GM12873 (cell line): ENCODE results near the gene AQP6.

ENCODE experiments used
- TF ChIP-seq, protein P1 (sequence below): IDR thresholded peaks from 2 replicates; pipeline ENCODE4 v1.5.1; 2012; ENCODE audit warnings: low read depth, mild to moderate bottlenecking, moderate library complexity, low read length, control low read depth; ENCODE audit not compliant: insufficient read depth; ENCODE audit errors: missing control alignments

The AQP6 gene

DNA sequence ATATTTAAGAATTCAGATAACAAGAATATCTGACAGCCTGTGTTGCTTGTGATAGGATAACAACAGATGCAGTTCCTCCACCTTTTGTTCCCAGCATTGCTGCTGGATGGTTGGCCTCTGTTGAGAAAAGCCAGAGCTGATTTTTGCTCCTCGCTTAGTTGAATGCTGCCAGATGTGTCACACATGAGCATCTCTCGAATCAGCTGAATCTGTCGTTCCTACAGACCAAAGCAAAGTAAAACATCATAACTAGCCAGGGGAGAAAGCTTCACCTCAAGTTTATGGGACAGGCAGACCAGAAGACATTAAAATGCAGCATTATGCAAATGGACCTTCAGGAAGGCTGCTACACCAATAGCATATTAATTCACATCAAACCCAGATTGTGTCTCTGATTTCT, 32.4 kb downstream of the AQP6 start:
- TF ChIP-seq, protein P1, sequence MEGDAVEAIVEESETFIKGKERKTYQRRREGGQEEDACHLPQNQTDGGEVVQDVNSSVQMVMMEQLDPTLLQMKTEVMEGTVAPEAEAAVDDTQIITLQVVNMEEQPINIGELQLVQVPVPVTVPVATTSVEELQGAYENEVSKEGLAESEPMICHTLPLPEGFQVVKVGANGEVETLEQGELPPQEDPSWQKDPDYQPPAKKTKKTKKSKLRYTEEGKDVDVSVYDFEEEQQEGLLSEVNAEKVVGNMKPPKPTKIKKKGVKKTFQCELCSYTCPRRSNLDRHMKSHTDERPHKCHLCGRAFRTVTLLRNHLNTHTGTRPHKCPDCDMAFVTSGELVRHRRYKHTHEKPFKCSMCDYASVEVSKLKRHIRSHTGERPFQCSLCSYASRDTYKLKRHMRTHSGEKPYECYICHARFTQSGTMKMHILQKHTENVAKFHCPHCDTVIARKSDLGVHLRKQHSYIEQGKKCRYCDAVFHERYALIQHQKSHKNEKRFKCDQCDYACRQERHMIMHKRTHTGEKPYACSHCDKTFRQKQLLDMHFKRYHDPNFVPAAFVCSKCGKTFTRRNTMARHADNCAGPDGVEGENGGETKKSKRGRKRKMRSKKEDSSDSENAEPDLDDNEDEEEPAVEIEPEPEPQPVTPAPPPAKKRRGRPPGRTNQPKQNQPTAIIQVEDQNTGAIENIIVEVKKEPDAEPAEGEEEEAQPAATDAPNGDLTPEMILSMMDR: no peak

- TF ChIP-seq, protein P1: no peak
These were observed 33.5 kb downstream of the AQP6 start for GRCh38 chr12:50006280-50006679.

DNA sequence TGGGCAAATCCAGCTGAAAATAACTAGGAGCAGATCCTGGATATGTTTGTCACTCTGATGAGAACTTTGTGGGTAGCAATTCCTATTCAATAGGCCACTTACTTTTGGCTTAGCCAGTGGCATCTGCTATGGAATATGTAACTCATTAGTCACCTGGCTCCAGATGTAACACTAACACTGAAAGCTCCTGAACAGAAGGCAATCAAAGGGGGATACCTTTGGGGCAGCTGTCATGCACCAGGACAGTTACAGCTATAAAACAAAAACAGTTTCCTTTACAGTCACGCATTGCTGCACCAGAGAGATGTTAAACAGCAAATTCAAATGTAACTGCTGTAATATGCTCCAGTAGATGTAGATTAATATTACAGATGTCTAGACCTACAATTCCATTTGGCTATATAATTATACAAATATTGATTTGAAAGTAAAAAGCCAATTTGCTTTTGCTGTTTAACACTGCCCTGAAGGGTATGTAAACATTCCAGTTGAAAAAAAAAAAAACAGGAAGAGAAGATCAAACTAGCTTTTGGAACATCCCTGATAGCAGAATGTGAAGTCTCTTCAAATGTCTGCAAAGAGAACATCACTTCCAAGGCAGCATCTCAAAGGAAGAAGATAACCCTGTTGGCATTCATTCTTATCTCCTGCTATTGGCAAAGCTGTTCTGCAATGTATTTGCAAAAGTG, 34.2 kb downstream of the AQP6 start:
- TF ChIP-seq, protein P1: no peak

DNA sequence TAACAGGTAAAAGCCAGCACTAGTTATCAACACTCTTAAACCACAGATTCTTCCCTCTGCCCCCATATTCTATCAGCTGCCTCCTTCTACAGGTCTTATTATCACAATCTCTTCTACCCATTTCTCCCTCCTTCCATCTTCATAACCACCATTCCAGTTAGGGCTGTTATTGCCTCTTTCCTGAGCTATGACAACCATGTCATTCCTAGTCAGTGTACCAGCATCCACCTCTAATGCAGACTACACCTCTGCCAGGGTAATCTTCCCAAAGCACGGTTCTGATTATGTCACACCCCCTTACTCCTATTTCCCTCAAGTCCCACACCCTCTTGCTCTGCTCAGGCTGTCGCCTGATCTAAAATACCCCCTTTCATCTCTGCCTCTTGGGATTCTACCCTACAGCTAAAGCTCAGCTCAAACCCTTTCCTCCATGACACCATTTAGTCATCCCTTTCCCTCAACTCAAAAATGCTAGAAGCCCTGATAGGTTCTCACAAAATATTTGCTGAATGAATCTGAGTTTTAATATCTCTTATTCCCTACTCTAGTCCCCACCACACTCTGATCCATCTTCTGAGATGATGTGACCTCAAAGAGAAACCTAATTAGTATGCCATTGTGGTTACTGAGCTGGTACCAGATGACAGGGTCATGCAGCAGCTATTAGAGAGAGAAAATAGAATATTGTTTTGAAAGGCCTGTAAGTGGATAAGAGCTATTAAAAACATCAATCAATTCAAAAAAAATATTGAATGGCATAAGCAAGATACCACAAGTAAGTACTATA, 40.8 kb downstream of the AQP6 start:
- TF ChIP-seq, protein P1: no peak

DNA sequence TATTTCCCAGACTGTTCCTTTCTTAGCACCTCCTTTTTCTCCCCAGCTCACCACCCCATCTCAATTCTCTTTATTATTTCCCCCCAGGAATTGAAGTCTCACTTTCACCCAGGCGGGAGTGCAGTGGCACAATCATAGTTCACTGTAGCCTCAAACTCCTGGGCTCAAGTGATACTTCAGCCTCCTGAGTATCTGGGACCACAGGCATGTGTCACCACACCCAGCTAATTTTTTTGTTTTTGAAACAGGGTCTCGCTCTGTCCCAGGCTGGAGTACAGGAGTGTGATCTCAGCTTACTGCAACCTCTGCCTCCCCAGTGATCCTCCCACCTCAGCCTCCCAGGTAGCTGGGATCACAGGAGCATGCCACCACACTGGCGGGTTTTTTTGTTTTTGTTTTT, 41.6 kb downstream of the AQP6 start:
- TF ChIP-seq, protein P1: no peak

DNA sequence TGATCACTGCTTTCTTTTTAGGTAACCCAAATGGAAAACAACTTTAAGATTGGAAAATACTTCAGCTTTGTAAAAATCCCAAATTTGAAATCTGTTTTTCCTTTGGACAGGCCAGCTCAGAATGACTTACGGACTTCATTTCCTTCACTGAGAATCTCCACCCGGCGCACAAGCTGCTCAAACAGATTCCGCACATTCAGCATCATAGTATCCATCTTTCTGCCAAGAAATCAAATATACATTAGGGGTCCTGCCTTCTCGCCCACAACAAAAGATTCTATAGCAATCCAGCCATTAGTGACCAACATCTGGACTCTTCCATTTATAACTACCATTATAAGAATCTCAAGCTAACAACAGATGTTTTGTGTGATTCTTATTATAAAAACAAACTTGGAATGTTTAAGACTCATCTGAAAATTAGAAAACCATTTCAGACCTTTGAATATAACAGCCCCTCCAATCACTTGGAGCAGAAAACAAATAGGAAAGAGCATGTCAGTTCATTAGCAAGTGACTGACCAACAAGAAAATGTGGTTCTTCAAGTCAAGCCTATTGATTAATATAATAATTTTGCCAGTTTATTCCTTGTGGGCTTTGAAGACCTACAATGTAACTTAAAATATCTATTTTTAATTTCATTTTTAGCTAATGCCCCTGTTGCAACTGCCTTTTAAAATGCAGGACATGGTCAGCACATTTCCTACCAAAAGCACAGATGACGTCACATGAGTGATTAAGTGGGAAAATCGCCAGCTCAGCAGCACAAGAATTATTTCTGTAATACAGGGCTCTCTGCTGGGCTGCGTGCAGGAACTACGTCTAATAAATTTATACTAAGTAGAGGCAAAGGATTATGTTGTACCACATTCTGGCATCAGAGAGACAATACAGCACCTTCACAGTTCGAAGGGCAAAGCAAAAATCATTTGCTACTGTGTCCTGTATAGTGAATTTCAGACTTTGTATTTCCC, 44.0 kb downstream of the AQP6 start:
- TF ChIP-seq, protein P1: no peak
